ENCODE data around the gene UAP1L1. TPM values are rescaled to one million over a fixed set of nuclear protein-coding genes. Genes with fewer than 3 reads are reported as not detected.

The UAP1L1 gene
- total RNA-seq, 1 donor from 2014 or later = 34.2 TPM

DNA sequence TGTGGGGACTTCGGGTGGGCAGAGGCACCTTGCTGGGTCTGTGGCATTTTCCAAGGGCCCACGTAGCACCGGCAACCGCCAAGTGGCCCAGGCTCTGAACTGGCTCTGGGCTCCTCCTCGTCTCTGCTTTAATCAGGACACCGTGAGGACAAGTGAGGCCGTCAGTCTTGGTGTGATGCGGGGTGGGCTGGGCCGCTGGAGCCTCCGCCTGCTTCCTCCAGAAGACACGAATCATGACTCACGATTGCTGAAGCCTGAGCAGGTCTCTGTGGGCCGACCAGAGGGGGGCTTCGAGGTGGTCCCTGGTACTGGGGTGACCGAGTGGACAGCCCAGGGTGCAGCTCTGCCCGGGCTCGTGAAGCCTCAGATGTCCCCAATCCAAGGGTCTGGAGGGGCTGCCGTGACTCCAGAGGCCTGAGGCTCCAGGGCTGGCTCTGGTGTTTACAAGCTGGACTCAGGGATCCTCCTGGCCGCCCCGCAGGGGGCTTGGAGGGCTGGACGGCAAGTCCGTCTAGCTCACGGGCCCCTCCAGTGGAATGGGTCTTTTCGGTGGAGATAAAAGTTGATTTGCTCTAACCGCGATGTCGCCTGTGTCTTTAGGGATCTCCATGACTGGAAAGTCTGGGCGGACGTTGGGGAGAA lies 31.4 kb downstream of the UAP1L1 start:
- Mint-ChIP-seq H3K4me3 (ENCODE audit: unreplicated experiment) (no peak overlapping the region), H3K27ac (ENCODE audit: unreplicated experiment) (no peak overlapping the region), H3K4me1 (ENCODE audit: unreplicated experiment) (peaks cover 3% of the 10 kb centered on the region), H3K9me3 (ENCODE audit: unreplicated experiment) (no peaks in the 10 kb centered on the region), H3K27me3 (ENCODE audit: unreplicated experiment) (no peaks in the 10 kb centered on the region), H3K36me3 (ENCODE audit: unreplicated experiment) (peaks cover 10% of the 10 kb centered on the region)
- DNase-seq (ENCODE audit: extremely low spot score, unreplicated experiment) = no peak
- TF ChIP-seq, protein P1, sequence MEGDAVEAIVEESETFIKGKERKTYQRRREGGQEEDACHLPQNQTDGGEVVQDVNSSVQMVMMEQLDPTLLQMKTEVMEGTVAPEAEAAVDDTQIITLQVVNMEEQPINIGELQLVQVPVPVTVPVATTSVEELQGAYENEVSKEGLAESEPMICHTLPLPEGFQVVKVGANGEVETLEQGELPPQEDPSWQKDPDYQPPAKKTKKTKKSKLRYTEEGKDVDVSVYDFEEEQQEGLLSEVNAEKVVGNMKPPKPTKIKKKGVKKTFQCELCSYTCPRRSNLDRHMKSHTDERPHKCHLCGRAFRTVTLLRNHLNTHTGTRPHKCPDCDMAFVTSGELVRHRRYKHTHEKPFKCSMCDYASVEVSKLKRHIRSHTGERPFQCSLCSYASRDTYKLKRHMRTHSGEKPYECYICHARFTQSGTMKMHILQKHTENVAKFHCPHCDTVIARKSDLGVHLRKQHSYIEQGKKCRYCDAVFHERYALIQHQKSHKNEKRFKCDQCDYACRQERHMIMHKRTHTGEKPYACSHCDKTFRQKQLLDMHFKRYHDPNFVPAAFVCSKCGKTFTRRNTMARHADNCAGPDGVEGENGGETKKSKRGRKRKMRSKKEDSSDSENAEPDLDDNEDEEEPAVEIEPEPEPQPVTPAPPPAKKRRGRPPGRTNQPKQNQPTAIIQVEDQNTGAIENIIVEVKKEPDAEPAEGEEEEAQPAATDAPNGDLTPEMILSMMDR (IDR thresholded peaks at IDR 0.05) = no peak

DNA sequence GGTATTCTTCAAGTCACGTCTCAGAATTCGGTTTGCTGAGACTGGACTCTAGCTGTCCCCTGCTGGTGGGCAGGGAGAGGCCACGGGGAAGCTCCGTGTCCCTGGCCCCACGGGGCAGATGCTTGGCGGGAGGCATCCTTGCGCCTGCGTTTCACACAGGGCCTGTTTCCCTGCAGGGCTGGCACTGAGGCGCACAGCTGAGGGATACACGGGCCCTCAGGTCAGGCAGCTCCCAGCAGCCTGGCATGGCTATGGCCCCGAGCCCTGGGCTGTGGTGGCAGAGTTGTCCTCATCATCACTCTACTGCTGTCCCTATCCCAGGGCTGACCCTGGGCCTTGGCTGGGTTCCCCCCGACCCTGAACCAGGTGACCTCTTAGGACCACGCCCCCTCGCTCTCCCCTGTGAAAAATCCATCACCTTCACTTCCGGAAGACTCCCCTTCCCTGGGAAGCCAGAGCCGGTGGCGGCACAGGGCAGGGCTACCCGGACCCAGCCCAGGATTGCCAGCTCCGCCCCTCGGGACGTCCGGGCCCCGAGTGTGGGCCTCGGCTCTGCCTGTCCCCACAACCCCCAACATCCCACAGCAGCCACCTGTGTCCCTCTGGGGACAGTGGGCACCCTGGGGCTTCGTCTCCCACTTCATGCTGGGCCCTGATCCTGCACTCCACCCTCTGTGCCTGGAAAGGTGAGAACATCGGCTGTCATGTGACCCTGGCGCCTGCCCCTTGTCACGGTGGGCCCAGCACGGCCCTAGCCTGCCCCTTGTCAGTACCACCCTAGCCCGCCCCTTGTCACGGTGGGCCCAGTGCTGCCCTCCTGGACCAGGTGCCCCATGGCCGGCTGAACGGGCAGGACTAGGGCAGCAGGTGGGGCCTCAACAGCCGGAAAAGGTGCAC lies 32.2 kb downstream of the UAP1L1 start:
- DNase-seq (ENCODE audit: extremely low spot score, unreplicated experiment) = no peak
- Mint-ChIP-seq H3K9me3 (ENCODE audit: unreplicated experiment) (no peaks in the 10 kb centered on the region), H3K4me1 (ENCODE audit: unreplicated experiment) (peaks cover 3% of the 10 kb centered on the region), H3K27ac (ENCODE audit: unreplicated experiment) (no peak overlapping the region), H3K36me3 (ENCODE audit: unreplicated experiment) (peaks cover 10% of the 10 kb centered on the region), H3K4me3 (ENCODE audit: unreplicated experiment) (no peak overlapping the region), H3K27me3 (ENCODE audit: unreplicated experiment) (no peaks in the 10 kb centered on the region)
- TF ChIP-seq, protein P1 (IDR thresholded peaks at IDR 0.05) = no peak

- Mint-ChIP-seq H3K9me3 (ENCODE audit: unreplicated experiment) (no peaks in the 10 kb centered on the region), H3K4me1 (ENCODE audit: unreplicated experiment) (peaks cover 3% of the 10 kb centered on the region), H3K36me3 (ENCODE audit: unreplicated experiment) (peaks cover 4% of the 10 kb centered on the region), H3K4me3 (ENCODE audit: unreplicated experiment) (no peak overlapping the region), H3K27me3 (ENCODE audit: unreplicated experiment) (no peaks in the 10 kb centered on the region), H3K27ac (ENCODE audit: unreplicated experiment) (no peak overlapping the region)
- no peak for DNase-seq (ENCODE audit: extremely low spot score, unreplicated experiment)
- TF ChIP-seq, protein P1 (IDR thresholded peaks at IDR 0.05) = no peak
Observed at GRCh38 chr9:137110147-137110910, 33.0 kb downstream of the UAP1L1 start.

DNA sequence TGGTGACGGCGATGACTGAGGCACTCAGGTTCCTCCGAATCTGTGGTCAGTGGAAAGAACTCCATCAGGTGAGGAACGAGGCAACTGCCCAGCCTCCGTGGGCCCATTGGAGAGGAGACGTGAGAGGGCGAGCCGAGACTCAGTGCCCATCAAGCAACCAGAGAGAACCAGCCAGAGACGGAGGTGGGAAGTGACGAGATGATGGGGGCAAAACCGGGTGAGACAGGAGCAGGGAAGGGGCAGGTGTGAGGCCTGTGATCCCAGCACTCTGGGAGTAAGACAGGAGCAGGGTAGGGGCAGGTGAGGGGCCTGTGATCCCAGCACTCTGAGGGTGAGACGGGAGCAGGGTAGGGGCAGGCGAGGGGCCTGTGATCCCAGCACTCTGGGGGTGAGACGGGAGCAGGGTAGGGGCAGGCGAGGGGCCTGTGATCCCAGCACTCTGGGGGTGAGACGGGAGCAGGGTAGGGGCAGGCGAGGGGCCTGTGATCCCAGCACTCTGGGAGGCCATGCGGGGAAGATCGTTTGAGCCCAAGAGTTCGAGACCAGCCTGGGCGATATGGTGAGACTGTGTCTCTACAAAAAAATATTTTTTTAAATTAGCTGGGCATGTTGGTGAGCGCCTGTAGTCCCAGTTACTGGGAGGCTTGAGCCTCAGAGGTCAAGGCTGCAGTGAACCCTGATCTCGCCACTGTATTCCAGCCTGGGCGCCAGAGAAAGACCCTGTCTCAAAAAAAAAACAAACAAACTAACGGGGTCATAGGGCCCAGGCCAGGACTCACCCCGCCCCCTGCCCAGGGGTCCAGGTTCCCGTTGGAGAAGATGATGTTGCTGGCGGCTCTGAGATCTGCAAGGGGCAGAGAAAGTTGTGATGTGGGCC lies 33.8 kb downstream of the UAP1L1 start:
- no peak for DNase-seq (ENCODE audit: extremely low spot score, unreplicated experiment)
- Mint-ChIP-seq H3K4me3 (ENCODE audit: unreplicated experiment) (no peak overlapping the region), H3K4me1 (ENCODE audit: unreplicated experiment) (peaks cover 3% of the 10 kb centered on the region), H3K9me3 (ENCODE audit: unreplicated experiment) (no peaks in the 10 kb centered on the region), H3K27me3 (ENCODE audit: unreplicated experiment) (no peaks in the 10 kb centered on the region), H3K27ac (ENCODE audit: unreplicated experiment) (no peak overlapping the region), H3K36me3 (ENCODE audit: unreplicated experiment) (peaks cover 4% of the 10 kb centered on the region)
- TF ChIP-seq, protein P1 (IDR thresholded peaks at IDR 0.05) = no peak
